Testis (tissue), 2 donors: ENCODE results near the gene GTF3C2.

ENCODE experiments used
- CTCF ChIP-seq, 3 experiments: fragments of 450-650 bp in 2 of 3; fragments of 200-600 bp in 1 of 3; sonication (generic) in 1 of 3; IDR thresholded peaks; one replicate each; pipeline ENCODE4 v1.5.1; 2016 to 2019; ENCODE audit warnings: antibody characterized with exemption in 3 of 3, mild to moderate bottlenecking in 2 of 3, moderate library complexity in 1 of 3
- POLR2A ChIP-seq: fragments of 450-650 bp; IDR thresholded peaks from one replicate; pipeline ENCODE4 v1.6.1; 2017; ENCODE audit warnings: antibody characterized with exemption, mild to moderate bottlenecking, moderate library complexity

- no peak for TF ChIP-seq CTCF (IDR thresholded peaks at IDR 0.05)
- TF ChIP-seq POLR2A: no peak
These were observed 34.5 kb upstream of the GTF3C2 start for GRCh38 chr2:27390822-27391679.
